Colonic mucosa (tissue), 4 donors: ENCODE measurements around the gene ZBTB24. TPM values are rescaled to one million over a fixed set of nuclear protein-coding genes. Genes with fewer than 3 reads are reported as not detected.
A peak's percentile ranks its signal among the peaks of the same experiment; 100 is the strongest.
"Not testable (repeated sequence)": the region's sequence is repeated elsewhere in the genome, so short reads cannot be mapped to it uniquely, and the experiment has no call there.

ENCODE experiments used
- DNase-seq: peaks from one replicate; pipeline ENCODE4 v3.0.0-alpha.2; 2020
- H3K27ac ChIP-seq: fragments of 200-600 bp; one replicate; pipeline ENCODE4 v1.8.0; 2021
- H3K27me3 ChIP-seq: fragments of 200-600 bp; one replicate; pipeline ENCODE4 v1.8.0; 2021
- H3K36me3 ChIP-seq: fragments of 200-600 bp; one replicate; pipeline ENCODE4 v1.8.0; 2021
- H3K4me1 ChIP-seq: fragments of 200-600 bp; one replicate; pipeline ENCODE4 v1.8.0; 2021; ENCODE audit warnings: mild to moderate bottlenecking
- H3K4me3 ChIP-seq: fragments of 200-600 bp; one replicate; pipeline ENCODE4 v1.8.0; 2021
- H3K9ac ChIP-seq, 2 donors: one replicate each; pipeline ENCODE4 v1.7.0; 2013; ENCODE audit warnings: control low read depth in 2 of 2, low read depth in 2 of 2, low read length in 2 of 2
- H3K9me3 ChIP-seq: fragments of 200-600 bp; one replicate; pipeline ENCODE4 v1.8.0; 2021
- CTCF ChIP-seq: fragments of 200-600 bp; IDR thresholded peaks from one replicate; pipeline ENCODE4 v1.8.0; 2022; ENCODE audit warnings: antibody characterized with exemption, mild to moderate bottlenecking
- intact Hi-C: fragments of 100-400 bp; cut with DNase I; formaldehyde crosslinking; loops from one replicate; pipeline ENCODE4 v1.14.1; 2022
- total RNA-seq, 2 donors: library from RNA; stranded (reverse); fragmentation: NEBNext Ultra II Directional in 1 of 2; extraction: Animal tissue kit (Norgen Biotek cat#: 25700) in 1 of 2; gene quantifications; one replicate each; pipeline ENCODE4 v1.2.1, GENCODE V29; 2021
- donor health status: healthy.
- donor health status: DM: no; HTN: no; CAD: no.
- donor health status: DM: no; HTN: no; CAD: no.

The ZBTB24 gene
- total RNA-seq, 2 donors from 2014 or later, result 5.4 to 7.6 TPM

GRCh38 chr6:109469591-109470189 lies 13.3 kb downstream of the ZBTB24 start:
- no peaks in the 10 kb centered on the region for H3K9me3 ChIP-seq
- H3K9ac ChIP-seq, result no peak overlapping the region
- intact Hi-C loops, result no loop called here
- H3K27ac ChIP-seq, result no peak overlapping the region
- peaks cover 5% of the 10 kb centered on the region for H3K36me3 ChIP-seq
- no peak overlapping the region for H3K4me3 ChIP-seq
- no peaks in the 10 kb centered on the region for H3K27me3 ChIP-seq
- no peaks in the 10 kb centered on the region for H3K4me1 ChIP-seq
- DNase-seq, result no peak
- TF ChIP-seq CTCF, result no peak

GRCh38 chr6:109467696-109468095 lies 15.3 kb downstream of the ZBTB24 start:
- no peak for TF ChIP-seq CTCF
- H3K9ac ChIP-seq, result no peak overlapping the region
- H3K36me3 ChIP-seq, result no peaks in the 10 kb centered on the region
- H3K27me3 ChIP-seq, result no peaks in the 10 kb centered on the region
- no peaks in the 10 kb centered on the region for H3K4me1 ChIP-seq
- no peak overlapping the region for H3K27ac ChIP-seq
- no peaks in the 10 kb centered on the region for H3K9me3 ChIP-seq
- no peak overlapping the region for H3K4me3 ChIP-seq
- no peak for DNase-seq
- intact Hi-C loops, result no loop called here

GRCh38 chr6:109466212-109466923 lies 16.7 kb downstream of the ZBTB24 start:
- Histone ChIP-seq H3K9ac (no peak overlapping the region), H3K4me3 (no peak overlapping the region), H3K27ac (peak overlapping the region; percentile 69), H3K9me3 (no peaks in the 10 kb centered on the region), H3K36me3 (no peaks in the 10 kb centered on the region), H3K27me3 (no peaks in the 10 kb centered on the region), H3K4me1 (no peaks in the 10 kb centered on the region)
- TF ChIP-seq CTCF, result no peak
- intact Hi-C loops, result no loop called here
- no peak for DNase-seq

GRCh38 chr6:109465772-109466171 lies 17.2 kb downstream of the ZBTB24 start:
- intact Hi-C loops, result no loop called here
- TF ChIP-seq CTCF, result no peak
- no peak overlapping the region for H3K9ac ChIP-seq
- no peaks in the 10 kb centered on the region for H3K36me3 ChIP-seq
- no peaks in the 10 kb centered on the region for H3K27me3 ChIP-seq
- no peak overlapping the region for H3K4me3 ChIP-seq
- no peak for DNase-seq
- peak overlapping the region; percentile 69 for H3K27ac ChIP-seq
- H3K4me1 ChIP-seq, result no peaks in the 10 kb centered on the region
- no peaks in the 10 kb centered on the region for H3K9me3 ChIP-seq

- TF ChIP-seq CTCF, result no peak
- Histone ChIP-seq H3K4me1 (peaks cover 4% of the 10 kb centered on the region), H3K9ac (no peak overlapping the region), H3K36me3 (no peaks in the 10 kb centered on the region), H3K27me3 (no peaks in the 10 kb centered on the region), H3K27ac (no peak overlapping the region), H3K4me3 (no peak overlapping the region), H3K9me3 (no peaks in the 10 kb centered on the region)
- intact Hi-C loops, result no loop called here
- no peak for DNase-seq
Observed at GRCh38 chr6:109461733-109462526, 21.1 kb downstream of the ZBTB24 start.

GRCh38 chr6:109461205-109461604 lies 21.8 kb downstream of the ZBTB24 start:
- H3K27me3 ChIP-seq, DNase-seq, H3K27ac ChIP-seq, H3K4me1 ChIP-seq, H3K9ac ChIP-seq, intact Hi-C loops, H3K9me3 ChIP-seq, H3K4me3 ChIP-seq, H3K36me3 ChIP-seq: not testable (repeated sequence)
